Endodermal cell (in vitro differentiated cells): ENCODE results near the gene BRMS1. TPM values are rescaled to one million over a fixed set of nuclear protein-coding genes. Genes with fewer than 3 reads are reported as not detected.
A peak's percentile ranks its signal among the peaks of the same experiment; 100 is the strongest.

Source experiments
- DNase-seq: peaks from one replicate; pipeline ENCODE4 v3.0.0-alpha.2; 2017
- H3K27ac ChIP-seq: 2 replicates; pipeline ENCODE4 v1.5.1; 2013; ENCODE audit warnings: mild to moderate bottlenecking, low read depth, low read length, moderate library complexity
- H3K27me3 ChIP-seq: 2 replicates; pipeline ENCODE4 v1.6.1; 2013; ENCODE audit warnings: mild to moderate bottlenecking, low read length, moderate library complexity; ENCODE audit not compliant: insufficient read depth, control insufficient read depth, poor library complexity, severe bottlenecking
- H3K36me3 ChIP-seq: 2 replicates; pipeline ENCODE4 v1.7.0; 2013; ENCODE audit warnings: mild to moderate bottlenecking, low read length, moderate library complexity; ENCODE audit not compliant: control insufficient read depth, insufficient read depth
- H3K4me1 ChIP-seq: one replicate; pipeline ENCODE4 v1.7.0; 2013; ENCODE audit warnings: low read length; ENCODE audit not compliant: control insufficient read depth, insufficient read depth
- H3K4me3 ChIP-seq: 2 replicates; pipeline ENCODE4 v1.5.1; 2013; ENCODE audit warnings: mild to moderate bottlenecking, low read length, moderate library complexity
- H3K9ac ChIP-seq: 2 replicates; pipeline ENCODE4 v1.6.1; 2013; ENCODE audit warnings: mild to moderate bottlenecking, low read length, moderate library complexity; ENCODE audit not compliant: poor library complexity, severe bottlenecking; ENCODE audit errors: extremely low read depth
- H3K9me3 ChIP-seq: 2 replicates; pipeline ENCODE4 v1.6.1; 2013; ENCODE audit warnings: mild to moderate bottlenecking, low read length, moderate library complexity; ENCODE audit not compliant: control insufficient read depth
- H3K27ac Mint-ChIP-seq: 2 replicates; pipeline ENCODE4 v1.8.0; 2020; ENCODE audit warnings: mixed read lengths
- H3K27me3 Mint-ChIP-seq: 2 replicates; pipeline ENCODE4 v1.8.0; 2021; ENCODE audit warnings: mild to moderate bottlenecking, mixed read lengths; ENCODE audit not compliant: insufficient read depth
- H3K36me3 Mint-ChIP-seq: 2 replicates; pipeline ENCODE4 v1.8.0; 2020; ENCODE audit warnings: low read depth, mixed read lengths
- H3K4me1 Mint-ChIP-seq: 2 replicates; pipeline ENCODE4 v1.8.0; 2020; ENCODE audit warnings: mixed read lengths
- H3K4me3 Mint-ChIP-seq: 2 replicates; pipeline ENCODE4 v1.8.0; 2020; ENCODE audit warnings: mild to moderate bottlenecking, moderate library complexity, mixed read lengths
- H3K9me3 Mint-ChIP-seq: 2 replicates; pipeline ENCODE4 v1.8.0; 2020; ENCODE audit warnings: mild to moderate bottlenecking, mixed read lengths
- WGBS, 2 experiments: methylation state at CpG; one replicate each; pipeline versions ENCODE4 v1.1.5 to v1.1.7; 2013; ENCODE audit warnings: missing lambda C conversion rate in 2 of 2, mixed read lengths in 1 of 2; ENCODE audit not compliant: insufficient coverage in 1 of 2, insufficient read length in 1 of 2; 5-methylcytosine and 5-hydroxymethylcytosine counted together
- total RNA-seq, 2 donors: library from RNA; stranded (reverse); fragmentation: NEBNext Ultra II Directional in 1 of 2; extraction: Animal tissue kit (Norgen Biotek cat#: 25700) in 1 of 2; gene quantifications; 2 replicates in 1 of 2; 3 replicates in 1 of 2; pipeline ENCODE4 v1.2.1, GENCODE V29; 2021
- TF ChIP-seq, protein P1 (sequence below): fragments of 200-600 bp; sonication (generic); conservative IDR thresholded peaks from 2 replicates; pipeline ENCODE4 v1.5.0; 2021; ENCODE audit warnings: antibody characterized with exemption, mild to moderate bottlenecking

Gene BRMS1
- total RNA-seq, 2 donors from 2014 or later, result 38.7 to 40.3 TPM

DNA sequence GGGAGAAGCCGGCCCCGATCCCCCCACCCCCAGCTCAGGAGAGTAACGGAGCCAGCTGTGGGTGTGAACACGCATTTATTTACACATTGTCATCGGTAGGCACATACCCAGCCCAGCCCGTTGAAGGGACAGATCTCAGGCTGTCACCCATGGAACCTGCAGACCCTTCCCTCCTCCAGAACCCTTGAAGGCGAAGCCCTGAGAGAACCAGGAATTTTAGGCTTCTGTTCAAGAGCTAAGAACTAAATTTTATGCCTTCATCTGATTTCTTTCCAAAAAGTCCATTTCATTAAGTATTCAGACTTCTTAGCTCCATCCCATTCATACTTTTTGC is 379 bp upstream of the BRMS1 start:
- no peaks in the 10 kb centered on the region for H3K9me3 Mint-ChIP-seq
- 6 to 25% methylated on average over 3 to 7 of the region's 7 CpGs for WGBS, 2 experiments
- H3K9ac ChIP-seq, result peak overlapping the region; percentile 89

DNA sequence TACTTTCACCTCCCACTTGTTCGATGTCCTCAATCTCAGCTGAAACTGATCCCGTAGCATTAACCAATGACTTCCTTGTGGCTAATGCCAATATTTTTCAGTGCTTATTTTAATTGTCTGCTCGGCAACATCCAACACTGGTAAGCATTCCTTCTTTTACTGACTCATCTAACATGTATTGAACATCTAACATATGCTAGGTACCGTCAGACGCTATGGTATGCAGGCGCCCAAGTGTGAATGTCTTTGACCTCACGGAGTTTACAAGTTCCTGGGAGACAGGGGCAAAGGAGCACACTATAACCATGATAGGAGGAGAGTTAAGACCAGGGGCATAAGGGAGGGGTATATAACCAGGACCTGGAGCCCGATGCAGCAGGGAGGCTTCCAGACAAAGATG is 1.7 kb downstream of the BRMS1 start:
- 94% methylated on average over 7 to 8 of the region's 8 CpGs for WGBS, 2 experiments
- Histone ChIP-seq H3K9ac (no peak overlapping the region), H3K36me3 (peaks cover 36% of the 10 kb centered on the region), H3K4me3 (no peak overlapping the region), H3K27ac (no peak overlapping the region), H3K27me3 (no peaks in the 10 kb centered on the region), H3K9me3 (no peaks in the 10 kb centered on the region), H3K4me1 (peaks cover 8% of the 10 kb centered on the region)
- H3K4me3 Mint-ChIP-seq, result peak overlapping the region; percentile 87
- TF ChIP-seq, protein P1, sequence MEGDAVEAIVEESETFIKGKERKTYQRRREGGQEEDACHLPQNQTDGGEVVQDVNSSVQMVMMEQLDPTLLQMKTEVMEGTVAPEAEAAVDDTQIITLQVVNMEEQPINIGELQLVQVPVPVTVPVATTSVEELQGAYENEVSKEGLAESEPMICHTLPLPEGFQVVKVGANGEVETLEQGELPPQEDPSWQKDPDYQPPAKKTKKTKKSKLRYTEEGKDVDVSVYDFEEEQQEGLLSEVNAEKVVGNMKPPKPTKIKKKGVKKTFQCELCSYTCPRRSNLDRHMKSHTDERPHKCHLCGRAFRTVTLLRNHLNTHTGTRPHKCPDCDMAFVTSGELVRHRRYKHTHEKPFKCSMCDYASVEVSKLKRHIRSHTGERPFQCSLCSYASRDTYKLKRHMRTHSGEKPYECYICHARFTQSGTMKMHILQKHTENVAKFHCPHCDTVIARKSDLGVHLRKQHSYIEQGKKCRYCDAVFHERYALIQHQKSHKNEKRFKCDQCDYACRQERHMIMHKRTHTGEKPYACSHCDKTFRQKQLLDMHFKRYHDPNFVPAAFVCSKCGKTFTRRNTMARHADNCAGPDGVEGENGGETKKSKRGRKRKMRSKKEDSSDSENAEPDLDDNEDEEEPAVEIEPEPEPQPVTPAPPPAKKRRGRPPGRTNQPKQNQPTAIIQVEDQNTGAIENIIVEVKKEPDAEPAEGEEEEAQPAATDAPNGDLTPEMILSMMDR, result no peak
- no peaks in the 10 kb centered on the region for H3K9me3 Mint-ChIP-seq
- H3K27ac Mint-ChIP-seq, result no peak overlapping the region
- DNase-seq, result no peak
- peaks cover 20% of the 10 kb centered on the region for H3K4me1 Mint-ChIP-seq
- H3K36me3 Mint-ChIP-seq, result peaks cover 19% of the 10 kb centered on the region
- H3K27me3 Mint-ChIP-seq, result no peaks in the 10 kb centered on the region

More for the DNA sequence above, 379 bp upstream of the BRMS1 start:
- Histone ChIP-seq H3K27me3 (no peaks in the 10 kb centered on the region), H3K4me1 (peaks cover 8% of the 10 kb centered on the region), H3K36me3 (peaks cover 22% of the 10 kb centered on the region), H3K9me3 (no peaks in the 10 kb centered on the region), H3K27ac (peak overlapping the region; percentile 59), H3K4me3 (peak overlapping the region; percentile 96)
- no peak for DNase-seq
- Mint-ChIP-seq H3K36me3 (peaks cover 12% of the 10 kb centered on the region), H3K4me3 (peak overlapping the region; percentile 87), H3K4me1 (peaks cover 20% of the 10 kb centered on the region), H3K27me3 (no peaks in the 10 kb centered on the region), H3K27ac (peak overlapping the region; percentile 97)
- TF ChIP-seq, protein P1, result no peak

DNA sequence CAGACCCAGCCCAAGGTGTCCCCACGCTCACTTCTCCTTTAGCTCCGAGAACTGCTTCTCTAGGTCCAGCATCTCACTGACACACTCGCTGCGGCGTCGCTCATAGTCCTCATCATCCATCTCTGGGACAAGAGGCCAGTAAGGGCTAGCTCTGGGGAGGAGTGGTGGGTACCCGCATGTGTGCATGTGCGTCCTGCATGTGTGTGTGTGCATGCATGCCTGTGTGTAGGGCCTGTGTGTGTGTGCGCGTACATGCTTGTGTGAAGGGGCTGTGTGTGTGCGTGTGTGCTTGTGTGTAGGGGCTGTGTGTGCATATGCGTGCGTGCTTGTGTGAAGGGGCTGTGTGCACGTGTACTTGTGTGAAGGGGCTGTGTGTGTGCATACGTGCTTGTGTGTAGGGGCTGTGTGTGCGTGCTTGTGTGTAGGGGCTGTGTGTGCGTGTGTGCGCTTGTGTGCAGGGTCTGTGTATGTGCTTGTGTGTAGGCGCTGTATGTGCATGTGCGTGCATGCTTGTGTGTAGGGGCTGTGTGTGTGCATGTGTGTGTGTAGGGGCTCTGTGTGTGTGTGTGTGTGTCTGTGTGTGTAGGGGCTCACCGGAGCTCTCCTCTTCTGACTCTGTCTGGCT is 3.3 kb downstream of the BRMS1 start:
- peaks cover 12% of the 10 kb centered on the region for H3K4me1 ChIP-seq
- Mint-ChIP-seq H3K27ac (no peak overlapping the region), H3K4me1 (peaks cover 23% of the 10 kb centered on the region), H3K27me3 (no peaks in the 10 kb centered on the region), H3K4me3 (no peak overlapping the region), H3K36me3 (peaks cover 23% of the 10 kb centered on the region), H3K9me3 (no peaks in the 10 kb centered on the region)
- H3K36me3 ChIP-seq, result peaks cover 36% of the 10 kb centered on the region
- TF ChIP-seq, protein P1, result no peak
- DNase-seq, result no peak
- H3K9ac ChIP-seq, result no peak overlapping the region
- H3K9me3 ChIP-seq, result no peaks in the 10 kb centered on the region
- H3K27me3 ChIP-seq, result no peaks in the 10 kb centered on the region
- no peak overlapping the region for H3K27ac ChIP-seq
- WGBS, 2 experiments, result 95% methylated on average over 20 of the region's 21 CpGs; no CpG with 5 or more reads in 1 of the 2 experiments
- H3K4me3 ChIP-seq, result no peak overlapping the region
